GM23338 (cell line): ENCODE data around the gene SSTR1. TPM values are rescaled to one million over a fixed set of nuclear protein-coding genes. Genes with fewer than 3 reads are reported as not detected.

Experiments used
- ATAC-seq: fragments of 200-7000 bp; cut with Tn5 transposase; 3 replicates; pipeline ENCODE4 v1.9.1; 2020
- DNase-seq: peaks from one replicate; pipeline ENCODE4 v3.0.0-alpha.2; 2015; ENCODE audit warnings: low spot score
- H2AFZ ChIP-seq: fragments of 200-600 bp; sonication (generic); 2 replicates; pipeline ENCODE4 v1.8.0; 2016; ENCODE audit warnings: antibody characterized with exemption, mild to moderate bottlenecking, moderate library complexity
- H3F3A ChIP-seq: fragments of 200-600 bp; sonication (generic); replicated peaks from 2 replicates; pipeline ENCODE4 v1.8.0; 2017; ENCODE audit warnings: antibody characterized with exemption, mixed run types, low read depth
- H3K27ac ChIP-seq: fragments of 200-600 bp; sonication (generic); 2 replicates; pipeline ENCODE4 v1.6.1; 2016; ENCODE audit warnings: low read depth
- H3K27me3 ChIP-seq: fragments of 200-600 bp; sonication (generic); 2 replicates; pipeline ENCODE4 v1.8.0; 2016; ENCODE audit warnings: mild to moderate bottlenecking, mixed run types, moderate library complexity; ENCODE audit not compliant: insufficient read depth
- H3K36me3 ChIP-seq: fragments of 200-600 bp; sonication (generic); 2 replicates; pipeline ENCODE4 v1.8.0; 2016; ENCODE audit warnings: mild to moderate bottlenecking; ENCODE audit not compliant: insufficient read depth
- H3K4me1 ChIP-seq: fragments of 200-600 bp; sonication (generic); 2 replicates; pipeline ENCODE4 v1.8.0; 2016; ENCODE audit warnings: mild to moderate bottlenecking, moderate library complexity; ENCODE audit not compliant: insufficient read depth
- H3K4me2 ChIP-seq: fragments of 200-600 bp; sonication (generic); 2 replicates; pipeline ENCODE4 v1.7.1; 2017; ENCODE audit warnings: mixed run types
- H3K4me3 ChIP-seq: fragments of 200-600 bp; sonication (generic); 2 replicates; pipeline ENCODE4 v1.6.1; 2016; ENCODE audit warnings: mixed run types
- H3K79me2 ChIP-seq: fragments of 200-600 bp; sonication (generic); replicated peaks from 2 replicates; pipeline ENCODE4 v1.8.0; 2017; ENCODE audit warnings: mild to moderate bottlenecking; ENCODE audit not compliant: insufficient read depth
- H3K9me2 ChIP-seq: fragments of 200-600 bp; sonication (generic); 2 replicates; pipeline ENCODE4 v1.8.0; 2017; ENCODE audit not compliant: insufficient read depth
- H4K20me1 ChIP-seq: fragments of 200-600 bp; sonication (generic); replicated peaks from 2 replicates; pipeline ENCODE4 v1.8.0; 2017; ENCODE audit warnings: mild to moderate bottlenecking; ENCODE audit not compliant: insufficient read depth
- H3K27ac Mint-ChIP-seq: 2 replicates; pipeline ENCODE4 v1.8.0; 2020; ENCODE audit warnings: inconsistent platforms, mild to moderate bottlenecking, moderate library complexity, mixed read lengths
- H3K27me3 Mint-ChIP-seq: 3 replicates; pipeline ENCODE4 v1.8.0; 2022; ENCODE audit warnings: low read depth, mild to moderate bottlenecking, moderate library complexity, mixed read lengths, inconsistent platforms; ENCODE audit not compliant: insufficient read depth, poor library complexity
- H3K36me3 Mint-ChIP-seq: 3 replicates; pipeline ENCODE4 v1.8.0; 2021; ENCODE audit warnings: low read depth, mild to moderate bottlenecking, inconsistent platforms, moderate library complexity, mixed read lengths
- H3K4me1 Mint-ChIP-seq: 3 replicates; pipeline ENCODE4 v1.8.0; 2020; ENCODE audit warnings: mild to moderate bottlenecking, inconsistent platforms, mixed read lengths
- H3K4me3 Mint-ChIP-seq: 3 replicates; pipeline ENCODE4 v1.8.0; 2021; ENCODE audit warnings: moderate library complexity, mild to moderate bottlenecking, inconsistent platforms, mixed read lengths
- H3K9me3 Mint-ChIP-seq: 3 replicates; pipeline ENCODE4 v1.8.0; 2020; ENCODE audit warnings: moderate library complexity, mild to moderate bottlenecking, inconsistent platforms, mixed read lengths
- CREB1 ChIP-seq: fragments of 250-450 bp; sonication (Bioruptor Pico); IDR thresholded peaks from 2 replicates; pipeline ENCODE4 v1.5.0; 2020; ENCODE audit warnings: low read depth, mild to moderate bottlenecking, moderate library complexity
- EZH2 ChIP-seq: fragments of 200-600 bp; sonication (generic); IDR thresholded peaks from one replicate; pipeline ENCODE4 v1.8.0; 2017; ENCODE audit warnings: antibody characterized with exemption, mild to moderate bottlenecking, low read depth; ENCODE audit not compliant: unreplicated experiment
- EZH2phosphoT487 ChIP-seq: fragments of 200-600 bp; sonication (generic); IDR thresholded peaks from one replicate; pipeline ENCODE4 v1.8.1; 2018; ENCODE audit warnings: antibody characterized with exemption; ENCODE audit not compliant: unreplicated experiment
- JUNB ChIP-seq: IDR thresholded peaks from one replicate; pipeline ENCODE4 v1.6.1; 2016; ENCODE audit warnings: antibody characterized with exemption; ENCODE audit not compliant: unreplicated experiment
- NANOG ChIP-seq: IDR thresholded peaks from 2 replicates; pipeline ENCODE4 v1.6.1; 2016; ENCODE audit warnings: antibody characterized with exemption, borderline replicate concordance
- POLR2AphosphoS5 ChIP-seq: IDR thresholded peaks from 2 replicates; pipeline ENCODE4 v1.6.1; 2016; ENCODE audit warnings: antibody characterized with exemption, low read depth
- STAT1 ChIP-seq: IDR thresholded peaks from one replicate; pipeline ENCODE4 v1.6.1; 2016; ENCODE audit warnings: antibody characterized with exemption; ENCODE audit not compliant: unreplicated experiment
- polyA plus RNA-seq: library from polyadenylated mRNA; unstranded; fragments of >200 nt; fragmentation: Nextera tagmentation; extraction: Ambion mirVana; gene quantifications from 2 replicates; pipeline ENCODE4 v1.2.1, GENCODE V29; 2016
- total RNA-seq: library from RNA; depleted of rRNA; stranded (reverse); fragments of >200 nt; shearing (Covaris generic); gene quantifications from 2 replicates; pipeline ENCODE4 v1.2.3, GENCODE V29; 2014
- TF ChIP-seq, protein P1 (sequence below), 2 experiments: fragments of 200-600 bp in 1 of 2; sonication (generic) in 1 of 2; conservative IDR thresholded peaks; 2 replicates each; pipeline versions ENCODE4 v1.5.1 to v1.6.1; 2016 to 2017; ENCODE audit warnings: antibody characterized with exemption in 2 of 2, low read depth in 2 of 2, mild to moderate bottlenecking in 2 of 2, moderate library complexity in 1 of 2

SSTR1 gene
- total and polyA plus RNA-seq, 2 experiments from 2014 or later, result 0.42 to 0.80 TPM

DNA sequence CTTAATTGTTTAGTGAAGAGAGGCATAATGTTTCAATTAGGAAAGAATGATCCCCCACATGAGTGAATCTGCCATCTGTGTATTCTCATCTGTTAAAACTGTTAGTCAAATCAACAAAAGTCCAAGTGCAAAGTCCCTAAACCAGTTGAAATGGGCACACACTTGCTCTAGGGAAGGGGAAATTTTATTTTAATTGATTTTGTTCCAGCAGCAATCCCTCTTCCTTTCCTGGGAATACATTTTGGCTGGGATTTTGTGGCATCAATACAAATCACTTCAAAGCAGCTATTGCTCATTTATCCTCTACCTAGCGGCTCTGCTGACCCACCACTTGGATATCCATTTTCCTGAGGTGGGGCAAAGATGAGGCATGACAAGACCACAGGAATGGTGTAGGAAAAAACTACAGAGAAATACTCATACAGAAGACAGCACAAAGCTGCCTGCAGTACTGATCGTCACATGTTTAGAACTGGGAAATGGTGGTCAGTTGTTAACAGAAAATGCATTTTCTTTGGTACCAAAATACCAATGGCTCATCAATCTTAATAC, 9.8 kb upstream of the SSTR1 start:
- TF ChIP-seq POLR2AphosphoS5 (peak; percentile 45), JUNB (no peak)
- H3K27ac Mint-ChIP-seq, result peak overlapping the region; percentile 88
- DNase-seq, result peak; percentile 3
- Histone ChIP-seq H3K9me2 (no peaks in the 10 kb centered on the region), H3K4me2 (peak overlapping the region; percentile 86), H3K36me3 (peaks cover 58% of the 10 kb centered on the region), H3F3A (peaks cover 67% of the 10 kb centered on the region), H3K4me1 (peaks cover 39% of the 10 kb centered on the region), H4K20me1 (peaks cover 7% of the 10 kb centered on the region), H3K27ac (peak overlapping the region; percentile 53), H2AFZ (no peak overlapping the region), H3K4me3 (peak overlapping the region; percentile 70; the same call in 1 of the 2 replicates), H3K79me2 (peaks cover 21% of the 10 kb centered on the region), H3K27me3 (no peaks in the 10 kb centered on the region)
- no peak for ATAC-seq
- H3K4me3 Mint-ChIP-seq, result peak overlapping the region; percentile 40
- peaks cover 67% of the 10 kb centered on the region for H3K4me1 Mint-ChIP-seq
- peaks cover 46% of the 10 kb centered on the region for H3K27me3 Mint-ChIP-seq
- H3K36me3 Mint-ChIP-seq, result peaks cover 88% of the 10 kb centered on the region
- peaks cover 12% of the 10 kb centered on the region for H3K9me3 Mint-ChIP-seq

DNA sequence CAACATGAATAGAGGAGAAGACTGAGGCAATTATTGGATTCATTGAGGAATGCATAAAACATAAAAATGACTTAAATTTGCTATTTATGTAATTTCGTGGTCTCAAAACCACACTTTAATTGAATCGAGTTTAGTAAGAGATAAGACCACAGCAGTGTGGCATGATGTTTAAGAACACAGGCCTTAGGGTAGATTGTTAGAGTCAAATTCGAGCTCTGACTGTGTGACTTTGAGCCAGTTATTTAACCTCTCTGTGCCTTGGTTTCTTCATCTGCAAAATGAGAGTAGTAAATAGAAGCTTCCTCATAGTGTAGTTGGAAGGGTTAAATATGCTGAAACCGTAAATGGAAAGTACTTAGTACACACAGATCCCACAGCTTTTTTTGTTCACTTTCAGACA, 9.3 kb upstream of the SSTR1 start:
- ATAC-seq (no peak), DNase-seq (peak; percentile 5)
- Mint-ChIP-seq H3K4me1 (peaks cover 67% of the 10 kb centered on the region), H3K27me3 (peaks cover 46% of the 10 kb centered on the region), H3K9me3 (peaks cover 8% of the 10 kb centered on the region; the same call in 2 of the 3 replicates), H3K36me3 (peaks cover 83% of the 10 kb centered on the region), H3K27ac (no peak overlapping the region), H3K4me3 (peak overlapping the region; percentile 20; the same call in 1 of the 3 replicates)
- Histone ChIP-seq H3K79me2 (peaks cover 15% of the 10 kb centered on the region), H3K4me2 (peak overlapping the region; percentile 86), H3F3A (peaks cover 67% of the 10 kb centered on the region), H2AFZ (no peak overlapping the region), H3K27ac (peak overlapping the region; percentile 53), H3K36me3 (peaks cover 55% of the 10 kb centered on the region), H3K4me3 (peak overlapping the region; percentile 70; the same call in 1 of the 2 replicates), H3K9me2 (no peaks in the 10 kb centered on the region), H4K20me1 (peaks cover 7% of the 10 kb centered on the region), H3K4me1 (peaks cover 39% of the 10 kb centered on the region), H3K27me3 (no peaks in the 10 kb centered on the region)
- TF ChIP-seq NANOG (no peak), POLR2AphosphoS5 (peak; percentile 13)

DNA sequence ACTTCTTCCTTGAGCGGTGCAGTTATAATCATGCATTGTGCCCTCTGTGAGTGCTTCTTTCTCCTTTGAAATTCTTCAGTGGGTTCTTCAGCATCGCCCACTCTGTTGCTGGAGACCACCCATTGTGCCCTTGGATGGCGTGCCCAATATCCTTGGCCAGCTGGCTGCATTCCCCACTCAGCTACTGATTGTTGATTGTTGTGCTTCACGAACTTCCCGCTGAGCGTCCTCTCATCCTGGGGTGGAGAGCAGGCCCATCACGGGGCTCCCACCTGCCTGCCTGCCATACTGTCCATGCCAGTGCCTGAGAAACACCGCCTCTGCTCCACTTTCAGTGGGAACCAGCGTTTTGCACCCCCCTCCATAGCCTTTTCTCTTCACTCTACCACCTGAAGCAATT, 8.6 kb upstream of the SSTR1 start:
- Mint-ChIP-seq H3K36me3 (peaks cover 78% of the 10 kb centered on the region), H3K27ac (peak overlapping the region; percentile 57), H3K9me3 (peaks cover 8% of the 10 kb centered on the region; the same call in 2 of the 3 replicates), H3K27me3 (peaks cover 46% of the 10 kb centered on the region), H3K4me3 (peak overlapping the region; percentile 20), H3K4me1 (peaks cover 65% of the 10 kb centered on the region)
- Histone ChIP-seq H2AFZ (no peak overlapping the region), H3K27me3 (no peaks in the 10 kb centered on the region), H4K20me1 (peaks cover 7% of the 10 kb centered on the region), H3F3A (peaks cover 66% of the 10 kb centered on the region), H3K79me2 (peaks cover 13% of the 10 kb centered on the region), H3K9me2 (no peaks in the 10 kb centered on the region), H3K4me1 (peaks cover 39% of the 10 kb centered on the region), H3K4me2 (peak overlapping the region; percentile 86), H3K36me3 (peaks cover 54% of the 10 kb centered on the region), H3K27ac (peak overlapping the region; percentile 89), H3K4me3 (peak overlapping the region; percentile 70)
- ATAC-seq, result peak; percentile 5
- DNase-seq, result peak; percentile 28
- TF ChIP-seq POLR2AphosphoS5 (peak; percentile 66), NANOG (no peak)

DNA sequence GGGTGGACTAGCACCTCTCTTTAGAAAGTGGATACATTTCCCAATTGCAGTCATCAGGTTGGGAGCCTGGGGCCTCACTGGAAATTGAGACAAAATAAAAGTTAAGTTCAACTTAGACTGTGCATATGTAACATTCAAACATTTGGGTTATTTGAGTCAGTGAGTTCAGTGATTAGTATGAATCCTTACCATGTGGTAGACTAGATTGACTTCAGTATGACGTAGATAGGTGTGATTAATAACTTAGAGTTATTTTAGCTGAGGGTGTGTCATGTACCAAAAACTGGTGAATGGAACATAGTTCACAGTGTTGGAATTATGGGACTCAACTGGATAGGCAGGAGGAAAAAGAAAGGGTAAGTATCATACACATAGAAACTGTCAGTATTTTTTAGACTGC, 8.0 kb upstream of the SSTR1 start:
- Mint-ChIP-seq H3K27ac (no peak overlapping the region; the same call in 1 of the 2 replicates), H3K4me3 (peak overlapping the region; percentile 21; the same call in 2 of the 3 replicates), H3K4me1 (peaks cover 59% of the 10 kb centered on the region), H3K36me3 (peaks cover 72% of the 10 kb centered on the region), H3K9me3 (peaks cover 8% of the 10 kb centered on the region; the same call in 2 of the 3 replicates), H3K27me3 (peaks cover 42% of the 10 kb centered on the region)
- H3K79me2 ChIP-seq, result peaks cover 7% of the 10 kb centered on the region
- peaks cover 60% of the 10 kb centered on the region for H3F3A ChIP-seq
- H4K20me1 ChIP-seq, result peaks cover 7% of the 10 kb centered on the region
- peak overlapping the region; percentile 29; the same call in 1 of the 2 replicates for H3K4me2 ChIP-seq
- H3K4me1 ChIP-seq, result peaks cover 44% of the 10 kb centered on the region
- no peak overlapping the region for H2AFZ ChIP-seq
- peaks cover 5% of the 10 kb centered on the region for H3K27me3 ChIP-seq
- TF ChIP-seq CREB1 (CRISPR knock-in tag) (0 out of 2 replicates have a peak, but pooled peaks have one; percentile 9), POLR2AphosphoS5 (0 out of 2 replicates have a peak, but pooled peaks have one; percentile 47), STAT1 (no peak), EZH2 (no peak), EZH2phosphoT487 (no peak)
- TF ChIP-seq, protein P1, sequence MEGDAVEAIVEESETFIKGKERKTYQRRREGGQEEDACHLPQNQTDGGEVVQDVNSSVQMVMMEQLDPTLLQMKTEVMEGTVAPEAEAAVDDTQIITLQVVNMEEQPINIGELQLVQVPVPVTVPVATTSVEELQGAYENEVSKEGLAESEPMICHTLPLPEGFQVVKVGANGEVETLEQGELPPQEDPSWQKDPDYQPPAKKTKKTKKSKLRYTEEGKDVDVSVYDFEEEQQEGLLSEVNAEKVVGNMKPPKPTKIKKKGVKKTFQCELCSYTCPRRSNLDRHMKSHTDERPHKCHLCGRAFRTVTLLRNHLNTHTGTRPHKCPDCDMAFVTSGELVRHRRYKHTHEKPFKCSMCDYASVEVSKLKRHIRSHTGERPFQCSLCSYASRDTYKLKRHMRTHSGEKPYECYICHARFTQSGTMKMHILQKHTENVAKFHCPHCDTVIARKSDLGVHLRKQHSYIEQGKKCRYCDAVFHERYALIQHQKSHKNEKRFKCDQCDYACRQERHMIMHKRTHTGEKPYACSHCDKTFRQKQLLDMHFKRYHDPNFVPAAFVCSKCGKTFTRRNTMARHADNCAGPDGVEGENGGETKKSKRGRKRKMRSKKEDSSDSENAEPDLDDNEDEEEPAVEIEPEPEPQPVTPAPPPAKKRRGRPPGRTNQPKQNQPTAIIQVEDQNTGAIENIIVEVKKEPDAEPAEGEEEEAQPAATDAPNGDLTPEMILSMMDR (conservative IDR thresholded peaks at IDR 0.05; ENCODE audit: low read depth in 2 of 2), result no peak
- no peaks in the 10 kb centered on the region for H3K9me2 ChIP-seq
- peak overlapping the region; percentile 89; the same call in 1 of the 2 replicates for H3K27ac ChIP-seq
- no peak for DNase-seq
- peak overlapping the region; percentile 70; the same call in 1 of the 2 replicates for H3K4me3 ChIP-seq
- peaks cover 49% of the 10 kb centered on the region for H3K36me3 ChIP-seq
- no peak for ATAC-seq
